Activated CD8-positive, alpha-beta T cell treated with anti-CD3 and anti-CD28 coated beads for 36 hours (primary cell): Measurements from ENCODE around the gene LRRC58. TPM values are rescaled to one million over a fixed set of nuclear protein-coding genes. Genes with fewer than 3 reads are reported as not detected.

Source experiments
- ATAC-seq: fragments of 200-7000 bp; cut with Tn5 transposase; one replicate; pipeline ENCODE4 v1.10.0; 2021; ENCODE audit warnings: mild to moderate bottlenecking, moderate library complexity
- CTCF ChIA-PET: fragments of 350-600 bp; sonication (Branson Sonifier 250); formaldehyde crosslinking; loops from one replicate; lab custom pipeline; 2021; ENCODE audit warnings: antibody characterized with exemption; lab: Charles Lee
- POLR2A ChIA-PET: fragments of 350-600 bp; sonication (Branson Sonifier 250); formaldehyde crosslinking; loops from one replicate; lab custom pipeline; 2021; ENCODE audit warnings: antibody characterized with exemption; lab: Charles Lee
- DNase-seq: peaks from one replicate; pipeline ENCODE4 v3.0.0-alpha.2; 2020
- H3K27ac Mint-ChIP-seq: one replicate; pipeline ENCODE4 v1.8.0; 2021; ENCODE audit warnings: mild to moderate bottlenecking, mixed read lengths
- H3K27me3 Mint-ChIP-seq: one replicate; pipeline ENCODE4 v1.8.0; 2021; ENCODE audit warnings: mixed read lengths
- H3K36me3 Mint-ChIP-seq: one replicate; pipeline ENCODE4 v1.8.0; 2021; ENCODE audit warnings: low read depth, mixed read lengths
- H3K4me1 Mint-ChIP-seq: one replicate; pipeline ENCODE4 v1.8.0; 2021; ENCODE audit warnings: low read depth, mixed read lengths
- H3K4me3 Mint-ChIP-seq: one replicate; pipeline ENCODE4 v1.8.0; 2021; ENCODE audit warnings: mild to moderate bottlenecking, moderate library complexity, mixed read lengths
- H3K9me3 Mint-ChIP-seq: one replicate; pipeline ENCODE4 v1.8.0; 2021; ENCODE audit warnings: mixed read lengths
- CTCF ChIP-seq: fragments of 200-600 bp; IDR thresholded peaks from one replicate; pipeline ENCODE4 v1.8.0; 2022; ENCODE audit warnings: antibody characterized with exemption, mild to moderate bottlenecking
- intact Hi-C: fragments of 100-400 bp; cut with micrococcal nuclease; formaldehyde crosslinking; loops from one replicate; pipeline ENCODE4 v1.10.0; 2022
- total RNA-seq, 2 experiments: library from RNA; stranded (reverse); gene quantifications; one replicate each; pipeline ENCODE4 v1.2.3, GENCODE V29; 2021

Gene LRRC58
- total RNA-seq, result 10 to 100 TPM; 29.1 to 30.7 TPM

GRCh38 chr3:120348991-120349854 is at the start of gene LRRC58:
Gene LRRC58, minus strand, starts transcription at chr3:120349354. Its CDS starts 111 bp downstream, at chr3:120349243.
- no peak for TF ChIP-seq CTCF
- ATAC-seq, result peak; percentile 93
- peak; percentile 90 for DNase-seq
- H3K4me3 Mint-ChIP-seq, result peak within 1 kb of the TSS; percentile 93
- POLR2A ChIA-PET, result interaction anchor here (0.6 to 2.3 kb wide), 13 partner anchors 9 to 274 kb away, joined by 3 to 11 read pairs (median 4); partner anchors contain the start of gene NDUFB4
- no peaks in the 10 kb centered on the region for H3K9me3 Mint-ChIP-seq
- peaks cover 7% of the 10 kb centered on the region for H3K27me3 Mint-ChIP-seq
- intact Hi-C loops, result loop anchor here (2.0 to 5.0 kb wide), 2 partner anchors 42 to 68 kb away; no protein-coding TSS in a partner anchor
- CTCF ChIA-PET, result interaction anchor here (0.6 to 3.1 kb wide), 4 partner anchors 68 to 210 kb away, joined by 4 to 27 read pairs (median 6); no protein-coding TSS in a partner anchor
- peak within 1 kb of the TSS; percentile 95 for H3K27ac Mint-ChIP-seq
- H3K4me1 Mint-ChIP-seq, result peaks cover 43% of the 10 kb centered on the region
- peaks cover 25% of the 10 kb centered on the region for H3K36me3 Mint-ChIP-seq

DNA sequence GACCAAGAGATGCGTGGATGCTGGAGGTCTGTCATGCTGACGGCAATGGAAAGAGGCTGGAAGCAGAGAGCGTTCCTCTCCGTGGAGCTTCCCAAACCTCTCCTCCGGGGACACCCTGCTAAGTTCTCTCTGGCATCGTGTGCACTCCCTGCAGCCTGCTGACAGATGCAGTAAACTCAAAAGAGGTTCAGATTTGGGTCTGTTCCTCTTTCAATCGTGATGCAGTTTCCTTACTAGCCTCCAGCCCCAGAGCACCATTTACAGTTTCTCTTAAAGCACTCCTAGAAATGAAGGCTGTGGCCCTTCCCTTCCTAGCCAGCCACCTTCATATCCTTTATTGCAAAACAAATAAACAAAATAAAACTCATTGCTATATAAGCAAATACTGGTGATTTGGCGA is 47.3 kb upstream of the LRRC58 start:
- intact Hi-C loops, result no loop called here
- no peak overlapping the region for H3K27ac Mint-ChIP-seq
- POLR2A ChIA-PET, result no interaction called here

DNA sequence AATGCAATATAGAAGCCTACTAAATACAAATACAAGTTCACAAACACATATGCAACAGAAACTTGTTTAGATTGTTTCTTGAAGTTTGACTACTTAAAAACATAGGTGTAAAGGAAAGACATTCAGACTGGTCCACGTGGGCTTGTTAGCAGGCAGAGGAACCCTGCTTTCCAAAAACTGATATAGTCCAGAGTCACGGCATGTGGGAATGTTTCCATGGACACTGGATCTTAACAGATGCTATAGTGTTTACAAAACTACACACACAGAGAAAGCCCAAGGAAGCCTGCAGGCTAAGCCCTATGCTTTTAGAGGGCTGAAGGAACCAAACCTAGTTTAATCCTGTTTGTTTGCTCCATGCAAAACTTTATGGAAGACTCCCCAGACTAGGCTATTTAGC is 45.2 kb upstream of the LRRC58 start:
- Mint-ChIP-seq H3K9me3 (no peaks in the 10 kb centered on the region), H3K27ac (no peak overlapping the region), H3K36me3 (no peaks in the 10 kb centered on the region), H3K27me3 (peaks cover 1% of the 10 kb centered on the region), H3K4me1 (no peaks in the 10 kb centered on the region), H3K4me3 (no peak overlapping the region)
- ChIA-PET POLR2A (no interaction called here), CTCF (no interaction called here)
- TF ChIP-seq CTCF, result no peak
- intact Hi-C loops, result no loop called here
- ATAC-seq, result no peak
- no peak for DNase-seq

More for the DNA sequence above, 47.3 kb upstream of the LRRC58 start:
- H3K27me3 Mint-ChIP-seq, result peaks cover 1% of the 10 kb centered on the region
- CTCF ChIA-PET, result interaction anchor here (5.2 kb wide), 1 partner anchor 21 kb away, joined by 26 read pairs; no protein-coding TSS in a partner anchor
- no peaks in the 10 kb centered on the region for H3K36me3 Mint-ChIP-seq
- no peak overlapping the region for H3K4me3 Mint-ChIP-seq
- no peak for DNase-seq
- no peaks in the 10 kb centered on the region for H3K9me3 Mint-ChIP-seq
- no peak for TF ChIP-seq CTCF
- ATAC-seq, result no peak
- no peaks in the 10 kb centered on the region for H3K4me1 Mint-ChIP-seq

DNA sequence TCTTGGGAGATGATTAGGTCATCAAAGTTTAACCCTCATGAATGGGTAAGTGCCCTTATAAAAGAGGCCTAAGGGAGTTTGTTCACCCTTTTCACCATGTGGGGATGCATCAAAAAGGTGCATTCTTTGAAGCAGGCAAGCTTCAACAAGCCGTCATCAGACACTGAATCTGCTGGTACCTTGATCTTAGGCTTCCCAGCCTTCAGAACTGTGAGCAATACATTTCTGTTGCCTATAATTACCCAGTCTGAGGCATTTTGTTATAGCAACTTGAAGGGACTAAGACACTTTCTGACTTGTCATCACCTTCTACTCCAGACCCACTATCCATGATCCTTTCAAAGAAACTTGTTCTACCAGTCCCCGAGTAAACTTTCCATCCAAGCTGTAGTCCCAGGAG is 44.6 kb upstream of the LRRC58 start:
- intact Hi-C loops, result no loop called here
- ATAC-seq, result no peak
- no peak for DNase-seq
- Mint-ChIP-seq H3K4me3 (no peak overlapping the region), H3K27ac (no peak overlapping the region), H3K9me3 (no peaks in the 10 kb centered on the region), H3K27me3 (peaks cover 1% of the 10 kb centered on the region), H3K36me3 (no peaks in the 10 kb centered on the region), H3K4me1 (no peaks in the 10 kb centered on the region)
- CTCF ChIA-PET, result no interaction called here
- POLR2A ChIA-PET, result no interaction called here
- no peak for TF ChIP-seq CTCF

GRCh38 chr3:120393243-120393642 is 44.1 kb upstream of the LRRC58 start:
- DNase-seq (no peak), ATAC-seq (no peak)
- Mint-ChIP-seq H3K36me3 (no peaks in the 10 kb centered on the region), H3K27ac (no peak overlapping the region), H3K27me3 (peaks cover 1% of the 10 kb centered on the region), H3K4me3 (no peak overlapping the region), H3K4me1 (no peaks in the 10 kb centered on the region), H3K9me3 (no peaks in the 10 kb centered on the region)
- POLR2A ChIA-PET, result no interaction called here
- CTCF ChIA-PET, result interaction anchor here (0.6 kb wide), 1 partner anchor 256 kb away, joined by 3 read pairs; no protein-coding TSS in a partner anchor
- intact Hi-C loops, result no loop called here
- no peak for TF ChIP-seq CTCF
